ENCODE data around the gene SYT2.
A peak's percentile ranks its signal among the peaks of the same experiment; 100 is the strongest.
"Not testable (repeated sequence)": the region's sequence is repeated elsewhere in the genome, so short reads cannot be mapped to it uniquely, and the experiment has no call there.

SYT2 gene
- 0 reads per million in 2 donors for total RNA-seq

DNA sequence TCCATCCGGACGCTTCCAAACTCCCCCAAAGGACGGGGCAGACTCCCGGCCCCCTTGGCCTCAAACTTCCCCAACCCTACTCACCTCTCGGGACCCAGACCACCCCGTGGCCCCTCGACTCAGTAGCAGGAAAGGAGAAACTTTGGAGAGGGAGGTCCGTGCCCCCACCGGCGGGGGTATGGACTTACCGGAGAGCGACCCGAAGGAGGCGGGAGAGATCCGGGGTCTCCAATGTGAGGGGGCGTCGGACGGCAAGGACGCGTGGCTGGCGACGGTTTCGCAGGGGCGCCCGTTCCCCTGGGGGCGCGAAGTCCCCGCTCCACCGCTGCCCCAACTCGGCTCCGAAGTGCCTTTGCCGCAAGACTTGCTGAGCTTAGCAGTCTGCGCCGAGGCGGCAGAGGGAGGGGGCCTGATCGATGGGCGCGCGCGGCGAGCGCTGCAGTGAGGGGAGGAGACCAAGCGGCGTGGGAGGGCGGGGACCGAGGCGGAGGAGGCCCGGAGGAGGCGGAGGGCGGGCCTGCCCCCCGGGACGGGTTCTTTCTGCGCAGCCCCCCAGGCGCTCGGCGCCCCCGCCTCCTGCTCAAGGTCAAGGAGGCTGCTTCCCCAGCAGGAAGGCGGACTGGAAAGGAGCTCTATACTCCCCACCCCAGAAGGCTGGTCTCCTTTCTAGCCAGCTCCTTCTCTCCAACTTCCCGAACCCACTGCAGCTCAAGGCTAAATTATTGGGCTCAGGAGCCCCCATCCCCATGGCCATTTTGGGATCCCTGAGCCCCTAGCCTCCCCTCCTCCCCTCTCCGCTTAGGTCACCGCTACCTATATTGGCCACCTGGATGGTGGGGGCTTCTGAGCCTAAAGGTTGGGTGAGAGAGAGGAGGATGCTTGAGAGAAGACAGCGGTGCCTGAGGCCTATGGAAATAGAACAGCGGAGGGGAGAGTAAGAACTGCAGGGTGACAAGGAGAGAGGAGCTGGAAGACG lies at the start of gene SYT2:
TSS of gene SYT2 (minus strand) at position 385 of the 976 bp plus-strand sequence. CDS start 104,682 bp downstream, outside the sequence.
- DNase-seq = peak in 1 of 5 experiments; percentile 40

DNA sequence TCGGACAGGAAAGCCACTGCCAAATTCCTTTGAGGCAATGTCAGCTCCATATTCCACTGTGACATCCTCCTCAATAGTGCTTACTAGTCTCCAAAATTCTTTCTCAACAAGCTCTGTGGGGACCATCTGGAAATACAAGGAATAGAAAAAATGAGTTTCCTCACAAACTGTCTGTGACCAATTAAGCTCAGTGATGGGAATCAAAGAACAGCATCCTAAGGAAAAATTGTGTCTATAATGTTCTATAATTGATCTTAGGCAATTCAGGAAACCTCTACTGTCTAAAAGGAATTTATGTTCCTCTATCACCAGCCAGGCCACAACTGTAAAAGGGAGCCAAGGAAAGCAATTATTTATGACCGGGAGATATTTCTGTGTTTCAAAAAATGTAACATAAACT lies 46.1 kb upstream of the SYT2 start:
- DNase-seq = no peak

DNA sequence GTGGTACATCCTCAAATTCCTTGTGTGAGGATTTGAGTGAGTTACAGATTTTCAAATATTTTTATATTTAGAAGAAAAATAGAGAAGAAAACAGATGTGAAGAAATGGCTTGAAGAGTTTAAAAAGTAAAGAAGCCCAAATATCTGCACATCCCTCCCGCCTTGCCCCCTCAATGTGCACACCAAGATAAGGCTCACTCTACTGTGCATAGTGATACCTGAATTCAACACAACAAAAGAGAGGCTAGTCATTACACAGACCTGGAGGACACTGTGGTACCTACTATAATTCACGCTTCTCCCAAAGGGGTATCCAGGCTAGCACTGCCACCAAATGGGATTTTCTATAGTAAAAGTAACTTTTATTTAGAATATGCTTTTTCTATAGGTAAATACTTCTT lies 44.0 kb upstream of the SYT2 start:
- DNase-seq = no peak

DNA sequence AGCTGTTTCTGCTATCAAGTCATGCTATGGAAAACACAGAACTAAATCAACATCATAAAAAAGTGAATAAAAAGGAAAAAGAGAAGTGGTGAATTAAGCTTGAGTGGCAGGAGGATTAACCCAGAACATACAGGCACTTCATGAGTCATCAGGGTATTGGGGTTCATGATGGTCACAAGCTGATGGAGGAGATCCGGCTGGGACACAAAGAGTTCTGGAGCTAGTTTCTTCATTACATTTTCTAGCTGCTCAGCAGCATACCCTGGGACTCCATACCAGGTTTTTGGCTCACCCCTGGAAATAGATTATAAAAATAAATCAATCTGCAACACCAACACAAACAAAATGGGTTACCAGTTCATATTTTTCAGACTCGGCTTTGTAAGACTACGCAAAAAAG lies 42.5 kb upstream of the SYT2 start:
- DNase-seq = no peak

DNA sequence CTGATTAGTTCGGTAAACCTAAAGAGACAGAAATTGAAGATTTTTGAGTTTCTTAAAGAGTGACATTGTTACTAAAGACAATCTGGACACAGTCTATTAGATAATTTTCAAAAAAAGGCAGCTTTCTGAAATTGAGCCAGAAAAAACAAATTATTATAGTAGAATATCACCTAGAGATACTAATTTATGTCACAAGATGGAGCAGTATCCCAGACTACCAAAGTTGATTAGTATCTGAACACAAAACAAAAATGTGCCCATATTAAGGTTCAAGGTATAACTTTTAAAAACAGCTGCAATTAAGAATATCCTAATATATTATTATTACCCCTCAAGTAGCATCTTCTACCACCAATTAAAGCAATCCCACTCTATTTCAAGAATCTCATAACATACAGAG lies 40.5 kb upstream of the SYT2 start:
- no peak for DNase-seq

DNA sequence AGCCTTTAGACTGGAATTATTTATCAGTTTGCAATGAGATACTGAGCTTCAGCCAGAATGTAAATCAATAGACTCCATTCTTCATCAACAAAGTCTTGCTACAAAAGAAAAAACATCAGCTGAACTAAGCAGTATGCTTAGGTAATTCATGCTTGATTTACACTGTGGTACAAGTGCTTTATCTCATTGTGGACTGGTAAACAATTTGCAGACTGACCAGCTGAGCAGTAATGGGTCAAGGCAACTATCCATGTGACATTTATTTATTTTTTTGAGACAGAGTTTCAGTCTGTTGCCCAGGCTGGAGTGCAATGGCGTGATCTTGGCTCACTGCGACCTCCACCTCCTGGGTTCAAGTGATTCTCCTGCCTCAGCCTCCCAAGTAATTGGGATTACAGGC lies 39.8 kb upstream of the SYT2 start:
- DNase-seq = no peak

DNA sequence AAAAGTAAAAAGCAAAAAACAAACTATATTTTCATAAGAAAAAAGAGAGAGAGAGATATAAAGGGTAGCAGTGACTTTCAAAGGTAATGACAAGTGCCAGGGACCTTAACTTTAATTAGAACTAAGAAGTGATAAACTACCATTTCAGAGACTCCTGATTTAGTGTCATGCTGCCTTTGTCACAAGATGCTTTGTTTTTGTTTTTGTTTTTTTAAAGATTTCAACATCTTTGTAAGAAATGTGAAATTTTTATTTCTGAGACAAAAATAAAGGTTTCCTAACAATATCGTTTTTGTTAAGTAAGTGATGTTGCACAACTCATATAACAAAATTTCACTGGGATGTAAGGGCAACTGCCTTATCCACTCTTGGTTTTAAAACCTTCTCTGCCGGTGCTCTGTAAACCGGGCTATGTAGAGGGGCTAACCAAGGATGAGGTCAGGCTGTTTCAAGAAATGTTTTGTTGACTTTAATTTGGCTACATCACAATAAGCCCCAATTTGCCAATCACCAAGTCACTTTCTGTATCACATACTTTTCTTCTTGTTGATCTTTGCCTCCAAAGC lies 35.2 kb upstream of the SYT2 start:
- no peak for DNase-seq

DNA sequence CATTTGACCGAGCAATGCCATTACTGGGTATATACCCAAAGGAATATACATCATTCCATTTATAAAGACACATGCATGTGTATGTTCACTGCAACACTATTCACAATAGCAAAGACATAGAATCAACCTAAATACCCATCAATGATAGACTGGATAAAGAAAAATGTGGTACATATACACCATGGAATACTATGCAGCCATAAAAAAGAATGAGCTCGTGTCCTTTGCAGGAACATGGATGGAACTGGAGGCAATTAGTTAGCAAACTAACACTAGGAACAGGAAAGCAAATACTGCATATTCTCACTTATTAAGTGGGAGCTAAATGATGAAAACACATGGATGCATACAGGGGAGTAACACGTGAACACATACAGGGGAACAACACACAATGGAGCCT lies 34.5 kb upstream of the SYT2 start:
- DNase-seq = not testable (repeated sequence)

DNA sequence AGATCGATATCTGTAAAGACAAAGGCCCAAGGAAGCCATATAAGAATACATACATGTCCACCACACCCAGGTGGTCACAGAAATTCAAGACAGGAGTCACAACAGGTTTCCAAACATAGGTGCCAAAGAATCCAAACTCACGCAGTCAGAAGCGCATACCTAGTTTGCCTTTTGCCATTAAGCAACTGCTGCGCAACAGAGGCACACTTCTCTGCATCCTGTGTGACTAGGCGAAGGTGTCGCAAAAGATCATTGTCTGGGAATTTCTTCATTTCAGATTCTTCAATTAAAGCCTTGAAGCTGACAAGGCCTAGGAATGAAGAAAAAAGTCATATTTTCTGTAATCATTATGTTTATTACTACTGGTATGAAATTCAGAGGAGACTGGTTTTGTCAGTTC lies 32.2 kb upstream of the SYT2 start:
- no peak for DNase-seq

DNA sequence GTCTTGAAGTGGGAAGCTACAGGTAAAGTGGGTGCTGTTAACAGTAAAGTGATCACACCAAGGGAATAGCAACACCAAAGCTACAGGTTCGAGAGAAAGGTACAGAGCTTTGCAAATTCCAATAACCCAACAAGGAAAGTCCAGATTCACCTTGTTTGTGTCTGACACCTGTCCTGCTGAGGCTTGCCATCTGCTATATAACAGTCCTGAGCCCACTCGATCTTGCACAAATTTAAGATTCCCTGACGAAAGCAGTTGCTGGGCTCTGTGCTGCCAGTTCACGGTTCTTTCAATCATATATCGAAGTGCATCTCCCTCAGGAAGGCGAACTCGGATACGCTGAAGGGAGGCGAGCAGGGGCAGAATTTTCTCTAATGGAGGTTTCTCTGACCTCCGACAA lies 23.0 kb upstream of the SYT2 start:
- DNase-seq = no peak

DNA sequence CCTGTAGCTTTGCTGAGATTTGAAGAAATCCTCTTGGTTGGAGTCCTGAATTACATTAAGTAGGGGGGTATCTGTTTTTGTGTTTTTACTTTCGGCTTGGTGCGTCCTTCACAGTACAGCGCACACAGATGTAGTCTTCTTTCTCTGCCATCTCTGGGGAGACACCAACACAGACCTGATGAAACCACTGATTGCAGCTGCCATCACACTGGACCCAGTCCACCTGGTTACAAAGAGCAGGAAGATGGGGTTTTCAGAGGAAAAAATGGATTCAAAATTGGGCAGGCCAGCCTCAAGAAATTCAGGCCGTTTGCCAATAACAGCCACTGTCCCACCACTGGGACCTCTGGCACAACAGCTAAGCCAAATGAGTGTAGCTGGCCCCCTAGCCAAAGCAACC lies 18.7 kb upstream of the SYT2 start:
- no peak for DNase-seq

DNA sequence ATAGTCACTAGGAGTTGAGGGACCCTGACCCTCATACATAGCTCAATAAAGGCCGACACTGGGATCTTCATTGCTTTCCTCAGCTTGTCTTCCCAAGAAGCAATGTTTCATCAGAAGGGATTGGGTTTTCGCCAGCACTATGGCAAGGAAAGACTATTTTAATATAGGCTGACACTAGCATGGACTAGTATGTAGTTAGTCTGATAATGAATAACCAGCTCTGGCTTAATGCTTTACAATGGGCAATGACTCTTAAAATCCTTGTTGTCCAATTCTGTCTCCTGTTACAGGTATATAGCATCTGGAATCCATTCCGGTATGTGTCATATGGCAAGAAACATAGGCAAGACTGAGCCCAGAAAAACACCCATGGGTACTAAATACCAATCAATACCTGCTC lies 15.3 kb upstream of the SYT2 start:
- no peak for DNase-seq

DNA sequence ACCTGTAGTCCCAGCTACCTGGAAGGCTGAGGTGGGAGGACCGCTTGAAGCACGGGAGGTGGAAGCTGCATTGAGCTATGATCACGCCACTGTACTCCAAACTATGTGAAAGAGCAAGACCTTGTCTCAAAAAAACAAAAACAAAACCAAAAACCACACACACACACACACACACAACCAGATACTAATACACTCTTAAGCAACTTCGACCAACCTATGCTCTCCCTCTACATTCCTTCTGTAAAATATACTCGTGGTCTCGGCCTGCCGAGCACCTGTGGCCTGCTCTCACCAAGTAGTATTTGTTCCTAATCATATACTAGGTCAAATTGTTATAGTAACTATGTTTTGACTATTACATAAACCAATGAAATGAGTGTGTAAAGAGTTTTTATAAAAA lies 13.5 kb upstream of the SYT2 start:
- peak in 1 of 5 experiments; percentile 8 for DNase-seq

DNA sequence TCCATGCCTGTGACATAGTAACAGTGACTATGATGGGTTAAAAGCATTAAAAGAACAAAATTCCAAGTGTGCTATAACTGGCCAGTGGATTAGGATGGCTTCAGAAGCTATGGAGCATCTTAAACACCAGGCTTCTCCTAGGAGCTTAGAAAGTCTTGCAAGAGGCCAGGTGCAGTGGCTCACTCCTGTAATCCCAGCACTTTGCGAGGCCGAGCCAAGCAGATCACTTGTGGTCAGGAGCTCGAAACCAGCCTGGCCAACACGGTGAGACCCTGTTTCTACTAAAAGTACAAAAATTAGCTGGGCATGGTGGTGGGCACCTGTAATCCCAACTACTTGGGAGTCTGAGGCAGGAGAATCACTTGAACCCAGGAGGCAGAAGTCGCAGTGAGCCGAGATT lies 12.8 kb upstream of the SYT2 start:
- DNase-seq = not testable (repeated sequence)

DNA sequence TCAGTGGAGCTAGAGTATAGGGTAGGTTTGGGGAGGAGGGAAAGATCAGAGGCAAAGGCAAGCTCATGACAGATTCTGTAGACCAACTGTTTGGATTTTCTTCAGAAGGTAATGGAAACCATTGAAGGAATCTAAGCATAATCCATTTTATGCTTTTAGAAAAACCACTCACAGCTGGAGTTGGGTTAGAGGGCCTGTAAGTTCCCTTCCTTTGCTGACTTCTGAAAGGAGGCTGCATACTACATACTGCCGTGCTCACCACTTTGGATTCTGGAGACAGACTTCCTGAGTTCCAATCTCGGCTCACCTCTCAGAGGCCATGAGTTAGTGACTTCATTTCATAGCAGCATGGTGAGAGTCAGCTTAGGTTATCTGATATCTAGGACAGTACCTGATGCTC lies 6.4 kb upstream of the SYT2 start:
- DNase-seq = no peak

DNA sequence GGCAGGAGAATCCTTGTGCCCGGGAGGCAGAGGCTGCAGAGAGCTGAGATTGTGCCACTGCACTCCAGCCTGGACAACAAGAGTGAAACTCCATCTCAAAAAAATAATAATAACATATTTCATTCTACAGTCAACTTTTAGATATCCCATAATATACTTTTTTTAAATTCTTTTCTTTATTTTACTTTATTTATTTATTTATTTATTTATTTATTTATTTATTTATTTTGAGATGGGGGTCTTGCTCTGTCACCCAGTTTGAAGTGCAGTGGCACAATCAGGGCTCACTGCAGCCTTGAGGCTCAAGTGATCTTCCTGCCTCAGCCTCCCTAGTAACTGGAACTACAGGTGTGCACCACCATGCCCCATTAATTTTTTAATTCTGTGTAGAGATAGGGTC lies 3.9 kb upstream of the SYT2 start:
- DNase-seq = not testable (repeated sequence)

DNA sequence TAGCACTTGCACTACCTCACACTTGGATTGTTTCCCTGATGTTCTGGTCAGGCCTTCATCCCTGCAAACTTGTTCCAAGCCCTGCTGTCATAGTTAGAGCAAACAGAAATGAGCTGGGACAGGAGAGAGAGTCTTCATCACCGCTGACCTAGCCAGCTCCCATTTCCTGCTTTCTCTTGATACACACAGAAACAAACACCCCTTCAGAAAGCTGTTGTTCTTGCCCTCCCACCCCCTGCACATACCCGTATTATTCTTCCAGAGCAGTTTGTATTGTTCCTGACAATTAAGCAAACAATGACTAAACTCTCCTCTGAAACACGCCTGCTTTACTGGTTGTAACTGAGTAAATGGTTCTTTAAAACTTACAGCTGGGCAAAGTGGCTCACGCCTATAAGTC lies 2.9 kb upstream of the SYT2 start:
- DNase-seq = no peak

DNA sequence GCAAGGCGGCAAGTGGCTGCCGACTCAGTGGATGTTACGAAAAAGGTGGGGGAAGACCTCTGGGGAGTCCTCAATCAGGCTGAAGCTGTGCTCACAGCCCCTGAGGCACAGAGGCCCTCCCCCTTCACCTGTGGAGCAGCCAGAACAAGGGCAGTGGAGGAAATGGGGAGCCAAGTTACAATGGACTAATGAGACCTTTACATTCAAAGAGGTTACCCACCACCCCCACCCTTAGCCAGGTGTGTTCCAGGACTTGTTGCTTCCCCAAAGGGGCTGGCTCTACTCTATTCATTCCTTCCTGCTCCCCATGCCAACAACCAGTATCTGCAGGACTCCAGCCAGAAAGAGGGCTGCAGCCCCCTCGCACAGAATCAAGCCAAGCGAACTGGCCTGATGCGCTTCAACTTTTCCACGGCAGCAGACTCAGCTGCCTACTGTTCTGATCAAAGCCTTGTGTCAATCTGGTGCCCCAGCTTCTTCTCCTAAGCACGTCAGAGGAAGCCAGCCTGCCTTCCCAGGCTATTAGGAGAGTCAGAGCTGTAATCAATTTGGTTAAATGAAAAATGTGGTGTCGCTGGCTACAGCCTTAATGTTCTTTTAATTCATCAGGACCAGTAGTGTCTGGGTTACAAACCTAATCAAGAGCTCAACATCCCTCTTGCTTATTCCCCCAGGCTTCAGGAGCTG lies 1.8 kb upstream of the SYT2 start:
- no peak for DNase-seq

DNA sequence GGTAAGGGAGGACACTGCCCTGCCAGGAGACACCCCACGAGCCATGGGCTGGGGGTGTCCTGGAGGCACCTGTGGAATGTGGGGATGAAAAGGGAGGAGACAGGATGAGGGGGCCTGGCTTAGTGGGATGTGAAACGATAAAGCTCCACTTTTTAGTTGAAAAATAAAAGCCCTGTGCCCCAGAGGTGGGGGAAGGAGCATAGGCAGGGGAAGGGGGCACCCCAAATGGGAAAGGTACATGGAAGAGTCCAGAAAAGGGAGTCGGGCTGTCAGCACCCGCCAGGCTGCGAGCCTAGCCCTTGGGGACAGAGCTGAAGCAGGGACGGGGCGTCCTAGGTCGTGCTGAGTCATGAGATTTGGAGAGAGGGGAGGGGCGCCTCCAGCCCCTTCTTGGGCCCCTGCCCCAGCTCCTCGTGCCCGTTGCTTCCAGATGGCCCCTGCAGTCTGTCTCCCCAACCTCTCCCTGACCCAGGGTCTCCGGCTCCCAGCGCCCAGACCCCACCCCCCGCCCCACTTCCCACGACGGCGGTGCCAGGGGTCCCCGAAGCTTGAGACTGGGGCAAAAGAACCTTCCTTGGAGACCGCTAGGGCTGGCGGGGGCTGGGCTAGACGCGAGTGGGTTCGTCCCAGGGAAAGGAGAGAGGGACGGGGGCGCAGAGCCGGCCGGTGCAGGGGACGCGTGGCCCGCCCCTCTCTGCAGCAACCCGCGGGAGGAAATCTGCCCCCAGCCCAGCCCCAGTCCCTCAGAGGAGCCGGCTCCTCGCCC lies 795 bp downstream of the SYT2 start:
- no peak for DNase-seq

DNA sequence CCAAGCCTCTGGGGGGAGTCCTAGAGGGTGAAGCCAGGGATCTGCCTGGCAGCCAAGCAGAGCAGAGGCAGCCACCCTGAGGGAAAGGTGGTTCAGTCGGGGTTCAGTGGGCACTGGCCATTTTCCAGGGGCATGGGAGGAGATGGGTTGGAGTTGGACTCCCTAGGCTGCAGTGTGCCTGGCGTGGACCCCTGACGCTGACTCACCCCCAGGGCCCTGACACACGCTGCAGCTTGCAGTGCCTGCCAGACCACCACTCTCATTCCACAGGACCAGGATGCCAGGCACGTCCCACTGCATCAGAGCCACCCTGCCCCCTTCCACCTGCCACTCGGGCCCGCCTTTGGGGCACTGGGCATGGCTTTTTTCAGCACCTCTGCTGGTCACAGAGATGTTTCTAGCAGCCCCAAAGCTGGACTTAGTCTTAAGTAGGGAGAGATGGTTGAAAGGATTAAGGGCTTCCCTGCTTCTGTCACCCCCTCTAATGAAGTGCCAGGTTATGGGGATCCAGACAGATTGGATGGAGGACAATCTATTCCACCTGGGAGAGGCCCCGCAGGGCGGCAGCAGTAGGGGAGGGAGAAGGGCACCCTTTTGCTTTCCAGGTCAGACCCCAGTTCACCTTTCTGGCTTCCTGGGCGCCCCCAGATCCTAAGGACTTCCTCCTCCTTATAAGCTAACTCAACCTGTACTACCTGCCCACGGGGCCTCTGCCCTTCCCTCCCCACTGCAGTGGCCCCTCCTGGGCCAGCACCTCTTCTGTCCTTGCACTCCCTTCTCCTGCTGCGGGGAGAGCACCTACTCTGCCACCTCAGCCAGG lies 1.6 kb downstream of the SYT2 start:
- DNase-seq = no peak

DNA sequence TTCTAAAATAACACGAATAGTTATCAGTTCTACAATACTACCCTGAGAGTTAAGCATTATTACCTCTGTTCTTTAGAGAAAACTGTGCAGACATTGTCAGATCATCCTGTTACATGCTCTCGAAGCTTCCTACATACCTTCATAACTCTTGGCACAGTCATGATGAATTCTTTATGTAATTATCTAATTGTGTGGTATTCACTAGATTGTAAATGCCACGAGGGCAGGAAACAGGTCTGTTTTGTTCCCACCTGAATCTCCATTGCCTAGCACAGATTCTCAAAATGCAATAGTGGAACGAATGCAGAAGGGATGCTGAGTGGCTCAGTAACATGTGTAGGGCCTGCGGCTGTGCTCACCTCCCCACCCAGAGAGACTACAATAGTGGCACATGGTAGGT lies 3.4 kb downstream of the SYT2 start:
- no peak for DNase-seq

DNA sequence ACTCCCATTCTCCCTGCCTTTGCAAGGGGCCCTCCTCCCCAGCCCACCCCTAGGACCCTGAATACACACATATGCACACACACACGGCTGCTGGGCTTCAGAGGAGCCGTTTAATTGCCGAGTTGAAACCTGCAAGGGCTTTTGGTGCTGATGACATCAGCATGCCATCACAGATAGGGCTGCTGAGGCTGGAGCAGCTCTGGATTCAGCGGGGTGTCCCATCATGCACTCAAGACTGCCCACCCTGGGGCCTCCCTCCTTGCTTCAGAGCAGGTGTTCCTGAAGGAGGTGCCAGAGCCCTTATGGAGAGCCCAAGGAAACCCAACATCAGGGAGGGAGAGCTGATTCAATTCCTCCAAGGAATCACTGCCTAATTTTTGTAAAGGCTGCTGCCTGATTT lies 5.7 kb downstream of the SYT2 start:
- no peak for DNase-seq
